ENCODE data around the gene ARL15. TPM values are rescaled to one million over a fixed set of nuclear protein-coding genes. Genes with fewer than 3 reads are reported as not detected.

ARL15 gene
- total and polyA plus RNA-seq, 9 of the 15 experiments (the other 6 are each of a cell fraction or from before 2014, with no cell fraction given): 18.5 to 80.4 (median 57.0) TPM

DNA sequence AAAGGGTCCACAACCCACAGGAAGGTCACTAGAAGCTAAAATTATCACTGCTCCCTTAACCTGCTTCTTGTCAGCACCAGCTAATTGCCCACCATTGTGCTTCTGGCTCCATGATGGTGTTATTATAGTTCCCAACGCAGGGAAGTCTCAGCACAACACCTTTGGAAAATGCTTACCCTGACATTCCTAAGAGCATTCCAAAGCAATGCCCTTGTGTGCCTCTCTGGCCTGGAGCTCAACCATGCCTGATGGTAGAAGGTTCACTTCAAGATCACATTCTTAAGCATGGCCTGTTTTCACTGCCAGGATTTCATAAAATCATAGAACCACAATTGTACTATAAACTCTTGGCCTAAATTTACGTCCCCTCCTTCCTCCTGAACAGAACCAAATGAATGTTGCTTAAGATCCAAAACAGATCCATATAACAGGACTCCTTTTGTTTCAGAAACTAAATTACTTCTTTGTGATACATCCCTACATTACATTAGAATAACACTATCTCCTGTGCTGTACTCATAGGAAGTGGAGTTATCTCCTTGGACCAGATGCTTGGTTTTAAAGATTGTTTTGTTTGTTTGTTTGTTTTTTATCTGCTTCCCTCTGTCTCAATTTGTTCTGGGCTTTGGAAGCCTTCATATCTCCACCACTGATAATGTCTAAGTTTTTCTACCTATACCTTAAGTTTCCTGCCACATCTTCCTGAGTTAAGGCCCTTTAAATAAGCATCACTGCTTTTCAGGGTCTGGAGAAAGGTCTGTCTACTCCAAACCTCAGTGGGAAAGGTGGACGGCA, 32.1 kb downstream of the ARL15 start (continued):
- TF ChIP-seq ZNF134 (CRISPR knock-in tag; conservative IDR thresholded peaks at IDR 0.05) (no peak), ZFPM2 (CRISPR knock-in tag; IDR thresholded peaks at IDR 0.05) (no peak), FOXJ3 (CRISPR knock-in tag; IDR thresholded peaks at IDR 0.05) (no peak), ZNF707 (CRISPR knock-in tag; conservative IDR thresholded peaks at IDR 0.05) (no peak), NR2C1 (IDR thresholded peaks at IDR 0.05) (no peak), NR2C1 (tag; IDR thresholded peaks at IDR 0.05) (no peak), ERF (CRISPR knock-in tag; IDR thresholded peaks at IDR 0.05) (no peak), BCL6 (CRISPR knock-in tag; IDR thresholded peaks at IDR 0.05) (no peak), KAT2B (IDR thresholded peaks at IDR 0.05; ENCODE audit: low read depth, low read length) (no peak), DPF2 (IDR thresholded peaks at IDR 0.05) (peak; percentile 88), ZNF140 (CRISPR knock-in tag; IDR thresholded peaks at IDR 0.05) (no peak), SRSF1 (IDR thresholded peaks at IDR 0.05; ENCODE audit: low read depth, low read length) (no peak), ZBED1 (IDR thresholded peaks at IDR 0.05) (no peak), RCOR1 (IDR thresholded peaks at IDR 0.05; ENCODE audit: borderline replicate concordance in 1 of 2, low read depth in 2 of 2, low read length in 2 of 2) (peak in 1 of 2 experiments; percentile 71; a peak in 1 of 4 replicates), ZNF436 (CRISPR knock-in tag; IDR thresholded peaks at IDR 0.05) (no peak), CBX5 (IDR thresholded peaks at IDR 0.05; ENCODE audit: borderline replicate concordance, low read depth) (no peak), RBM15 (IDR thresholded peaks at IDR 0.05; ENCODE audit: insufficient read depth, low read length) (no peak), SREBF2 (CRISPR knock-in tag; IDR thresholded peaks at IDR 0.05) (no peak), ZKSCAN8 (CRISPR knock-in tag; IDR thresholded peaks at IDR 0.05) (no peak), ARID2 (IDR thresholded peaks at IDR 0.05) (no peak)
- TF ChIP-seq, protein P1, sequence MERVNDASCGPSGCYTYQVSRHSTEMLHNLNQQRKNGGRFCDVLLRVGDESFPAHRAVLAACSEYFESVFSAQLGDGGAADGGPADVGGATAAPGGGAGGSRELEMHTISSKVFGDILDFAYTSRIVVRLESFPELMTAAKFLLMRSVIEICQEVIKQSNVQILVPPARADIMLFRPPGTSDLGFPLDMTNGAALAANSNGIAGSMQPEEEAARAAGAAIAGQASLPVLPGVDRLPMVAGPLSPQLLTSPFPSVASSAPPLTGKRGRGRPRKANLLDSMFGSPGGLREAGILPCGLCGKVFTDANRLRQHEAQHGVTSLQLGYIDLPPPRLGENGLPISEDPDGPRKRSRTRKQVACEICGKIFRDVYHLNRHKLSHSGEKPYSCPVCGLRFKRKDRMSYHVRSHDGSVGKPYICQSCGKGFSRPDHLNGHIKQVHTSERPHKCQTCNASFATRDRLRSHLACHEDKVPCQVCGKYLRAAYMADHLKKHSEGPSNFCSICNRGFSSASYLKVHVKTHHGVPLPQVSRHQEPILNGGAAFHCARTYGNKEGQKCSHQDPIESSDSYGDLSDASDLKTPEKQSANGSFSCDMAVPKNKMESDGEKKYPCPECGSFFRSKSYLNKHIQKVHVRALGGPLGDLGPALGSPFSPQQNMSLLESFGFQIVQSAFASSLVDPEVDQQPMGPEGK (CRISPR knock-in tag; IDR thresholded peaks at IDR 0.05; ENCODE audit: borderline replicate concordance): no peak
- TF ChIP-seq, protein P2, sequence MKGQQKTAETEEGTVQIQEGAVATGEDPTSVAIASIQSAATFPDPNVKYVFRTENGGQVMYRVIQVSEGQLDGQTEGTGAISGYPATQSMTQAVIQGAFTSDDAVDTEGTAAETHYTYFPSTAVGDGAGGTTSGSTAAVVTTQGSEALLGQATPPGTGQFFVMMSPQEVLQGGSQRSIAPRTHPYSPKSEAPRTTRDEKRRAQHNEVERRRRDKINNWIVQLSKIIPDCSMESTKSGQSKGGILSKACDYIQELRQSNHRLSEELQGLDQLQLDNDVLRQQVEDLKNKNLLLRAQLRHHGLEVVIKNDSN (CRISPR knock-in tag; IDR thresholded peaks at IDR 0.05): no peak
- TF ChIP-seq, protein P3, sequence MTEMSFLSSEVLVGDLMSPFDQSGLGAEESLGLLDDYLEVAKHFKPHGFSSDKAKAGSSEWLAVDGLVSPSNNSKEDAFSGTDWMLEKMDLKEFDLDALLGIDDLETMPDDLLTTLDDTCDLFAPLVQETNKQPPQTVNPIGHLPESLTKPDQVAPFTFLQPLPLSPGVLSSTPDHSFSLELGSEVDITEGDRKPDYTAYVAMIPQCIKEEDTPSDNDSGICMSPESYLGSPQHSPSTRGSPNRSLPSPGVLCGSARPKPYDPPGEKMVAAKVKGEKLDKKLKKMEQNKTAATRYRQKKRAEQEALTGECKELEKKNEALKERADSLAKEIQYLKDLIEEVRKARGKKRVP (CRISPR knock-in tag; IDR thresholded peaks at IDR 0.05): no peak
- TF ChIP-seq, protein P4, sequence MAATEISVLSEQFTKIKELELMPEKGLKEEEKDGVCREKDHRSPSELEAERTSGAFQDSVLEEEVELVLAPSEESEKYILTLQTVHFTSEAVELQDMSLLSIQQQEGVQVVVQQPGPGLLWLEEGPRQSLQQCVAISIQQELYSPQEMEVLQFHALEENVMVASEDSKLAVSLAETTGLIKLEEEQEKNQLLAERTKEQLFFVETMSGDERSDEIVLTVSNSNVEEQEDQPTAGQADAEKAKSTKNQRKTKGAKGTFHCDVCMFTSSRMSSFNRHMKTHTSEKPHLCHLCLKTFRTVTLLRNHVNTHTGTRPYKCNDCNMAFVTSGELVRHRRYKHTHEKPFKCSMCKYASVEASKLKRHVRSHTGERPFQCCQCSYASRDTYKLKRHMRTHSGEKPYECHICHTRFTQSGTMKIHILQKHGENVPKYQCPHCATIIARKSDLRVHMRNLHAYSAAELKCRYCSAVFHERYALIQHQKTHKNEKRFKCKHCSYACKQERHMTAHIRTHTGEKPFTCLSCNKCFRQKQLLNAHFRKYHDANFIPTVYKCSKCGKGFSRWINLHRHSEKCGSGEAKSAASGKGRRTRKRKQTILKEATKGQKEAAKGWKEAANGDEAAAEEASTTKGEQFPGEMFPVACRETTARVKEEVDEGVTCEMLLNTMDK (IDR thresholded peaks at IDR 0.05; ENCODE audit: borderline replicate concordance, insufficient read depth, low read depth, low read length, poor library complexity, severe bottlenecking): no peak

All from K562 (cell line).